Measurements from ENCODE around the gene SHLD1. TPM values are rescaled to one million over a fixed set of nuclear protein-coding genes. Genes with fewer than 3 reads are reported as not detected.

SHLD1 gene
- total RNA-seq, 2 donors from 2014 or later: 4.0 to 6.6 TPM

DNA sequence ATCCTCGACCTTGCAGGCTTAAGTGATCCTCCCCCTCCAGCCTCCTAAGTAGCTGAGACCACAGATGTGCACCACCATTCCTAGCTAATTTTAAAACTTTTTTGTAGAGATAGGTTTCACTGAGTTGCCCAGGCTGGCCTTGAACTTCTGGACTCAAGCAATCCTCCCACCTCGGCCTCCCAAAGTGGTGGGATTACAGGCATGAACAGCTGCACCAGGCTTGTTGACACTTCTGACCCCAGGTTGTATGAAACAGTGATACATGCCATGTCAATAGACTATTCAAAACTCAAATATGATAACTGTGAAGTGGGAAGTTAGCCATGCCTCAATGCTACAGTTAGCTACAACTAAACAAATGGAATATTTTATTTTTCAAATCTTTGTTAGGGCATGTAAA lies 20.1 kb upstream of the SHLD1 start:
- H3K4me1 Mint-ChIP-seq: peaks cover 14% of the 10 kb centered on the region
- H3K36me3 Mint-ChIP-seq (ENCODE audit: low read depth): no peaks in the 10 kb centered on the region
- Histone ChIP-seq H3K27ac (ENCODE audit: low read depth, low read length) (no peak overlapping the region), H3K9me3 (ENCODE audit: control insufficient read depth, low read length) (peaks cover 6% of the 10 kb centered on the region), H3K27me3 (ENCODE audit: control insufficient read depth, insufficient read depth, low read length, poor library complexity, severe bottlenecking) (peaks cover 62% of the 10 kb centered on the region), H3K4me1 (ENCODE audit: control insufficient read depth, insufficient read depth, low read length) (no peaks in the 10 kb centered on the region), H3K4me3 (ENCODE audit: low read length) (no peak overlapping the region), H3K36me3 (ENCODE audit: control insufficient read depth, insufficient read depth, low read length) (no peaks in the 10 kb centered on the region), H3K9ac (ENCODE audit: extremely low read depth, low read length, poor library complexity, severe bottlenecking) (no peak overlapping the region)
- no peak for DNase-seq
- no peak overlapping the region for H3K4me3 Mint-ChIP-seq
- H3K27me3 Mint-ChIP-seq (ENCODE audit: insufficient read depth): peaks cover 59% of the 10 kb centered on the region
- H3K27ac Mint-ChIP-seq: no peak overlapping the region
- 92 to 100% methylated on average over 1 to 2 of the region's 2 CpGs for WGBS, 2 experiments (ENCODE audit: insufficient coverage in 1 of 2, insufficient read length in 1 of 2)
- no peak for TF ChIP-seq CTCF (conservative IDR thresholded peaks at IDR 0.05)
- H3K9me3 Mint-ChIP-seq: peaks cover 13% of the 10 kb centered on the region

DNA sequence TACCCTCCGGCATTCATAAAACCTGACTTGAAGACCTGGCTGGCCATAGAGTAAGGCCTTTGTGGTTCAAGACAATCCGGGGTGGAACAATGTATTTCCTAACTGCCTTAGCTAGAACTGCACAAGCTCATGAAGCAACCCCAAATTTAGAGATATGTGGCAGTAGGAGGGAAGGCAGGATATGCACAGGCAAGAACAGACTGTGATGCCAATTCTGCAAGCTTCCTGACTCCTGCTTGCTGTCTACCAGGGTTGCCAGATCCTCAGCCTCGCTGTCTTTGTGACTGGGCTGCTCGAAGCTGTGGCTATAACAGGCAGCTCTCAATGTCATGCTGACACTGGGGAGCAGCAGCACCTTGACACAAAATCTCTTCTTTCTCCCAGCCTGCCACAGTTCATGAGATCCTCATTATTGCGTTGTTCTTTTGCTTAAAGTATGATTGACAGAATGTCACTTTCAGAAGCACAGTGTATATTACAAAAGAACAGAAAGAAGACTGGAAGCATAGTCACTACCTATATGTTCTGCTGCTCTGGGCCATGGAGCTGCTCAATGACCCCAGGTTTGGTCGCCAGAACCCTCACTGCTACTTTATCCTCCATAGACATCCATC lies 18.3 kb upstream of the SHLD1 start:
- peaks cover 4% of the 10 kb centered on the region for H3K9me3 ChIP-seq (ENCODE audit: control insufficient read depth, low read length)
- 92 to 93% methylated on average over 5 to 6 of the region's 6 CpGs for WGBS, 2 experiments (ENCODE audit: insufficient coverage in 1 of 2, insufficient read length in 1 of 2)
- Mint-ChIP-seq H3K36me3 (ENCODE audit: low read depth) (no peaks in the 10 kb centered on the region), H3K4me3 (no peak overlapping the region), H3K27me3 (ENCODE audit: insufficient read depth) (peaks cover 66% of the 10 kb centered on the region), H3K9me3 (peaks cover 10% of the 10 kb centered on the region), H3K4me1 (peaks cover 14% of the 10 kb centered on the region), H3K27ac (no peak overlapping the region)
- H3K27me3 ChIP-seq (ENCODE audit: control insufficient read depth, insufficient read depth, low read length, poor library complexity, severe bottlenecking): peaks cover 70% of the 10 kb centered on the region
- H3K9ac ChIP-seq (ENCODE audit: extremely low read depth, low read length, poor library complexity, severe bottlenecking): no peak overlapping the region
- no peaks in the 10 kb centered on the region for H3K36me3 ChIP-seq (ENCODE audit: control insufficient read depth, insufficient read depth, low read length)
- no peak for TF ChIP-seq CTCF (conservative IDR thresholded peaks at IDR 0.05)
- H3K27ac ChIP-seq (ENCODE audit: low read depth, low read length): no peak overlapping the region
- DNase-seq: no peak
- H3K4me3 ChIP-seq (ENCODE audit: low read length): no peak overlapping the region
- H3K4me1 ChIP-seq (ENCODE audit: control insufficient read depth, insufficient read depth, low read length): no peaks in the 10 kb centered on the region

- DNase-seq: no peak
- Mint-ChIP-seq H3K9me3 (no peaks in the 10 kb centered on the region), H3K27ac (no peak overlapping the region), H3K4me3 (no peak overlapping the region), H3K4me1 (peaks cover 6% of the 10 kb centered on the region), H3K27me3 (ENCODE audit: insufficient read depth) (peaks cover 60% of the 10 kb centered on the region), H3K36me3 (ENCODE audit: low read depth) (no peaks in the 10 kb centered on the region)
- Histone ChIP-seq H3K27ac (ENCODE audit: low read depth, low read length) (no peak overlapping the region), H3K9me3 (ENCODE audit: control insufficient read depth, low read length) (no peaks in the 10 kb centered on the region), H3K4me1 (ENCODE audit: control insufficient read depth, insufficient read depth, low read length) (no peaks in the 10 kb centered on the region), H3K9ac (ENCODE audit: extremely low read depth, low read length, poor library complexity, severe bottlenecking) (no peak overlapping the region), H3K4me3 (ENCODE audit: low read length) (no peak overlapping the region), H3K36me3 (ENCODE audit: control insufficient read depth, insufficient read depth, low read length) (no peaks in the 10 kb centered on the region), H3K27me3 (ENCODE audit: control insufficient read depth, insufficient read depth, low read length, poor library complexity, severe bottlenecking) (peaks cover 59% of the 10 kb centered on the region)
- 70% methylated on average over 1 of the region's 1 CpG; no CpG with 5 or more reads in 1 of the 2 experiments for WGBS, 2 experiments (ENCODE audit: insufficient coverage in 1 of 2, insufficient read length in 1 of 2)
- no peak for TF ChIP-seq CTCF (conservative IDR thresholded peaks at IDR 0.05)
These were observed 15.6 kb upstream of the SHLD1 start for GRCh38 chr20:5734602-5735001.

Measured in endodermal cell (in vitro differentiated cells).